HepG2 (cell line): ENCODE results near the gene ANKZF1. TPM values are rescaled to one million over a fixed set of nuclear protein-coding genes. Genes with fewer than 3 reads are reported as not detected.

Experiments
- HNF4A ChIP-seq: sonication (generic); formaldehyde crosslinking; IDR thresholded peaks from 2 replicates; pipeline ENCODE4 v1.4.0; 2020; ENCODE audit warnings: missing genetic modification reagents
- NFYB ChIP-seq: sonication (generic); formaldehyde crosslinking; IDR thresholded peaks from 2 replicates; pipeline ENCODE4 v1.4.0; 2020; ENCODE audit warnings: missing genetic modification reagents
- RAD21 ChIP-seq: fragments of 450-650 bp; formaldehyde crosslinking; IDR thresholded peaks from 2 replicates; pipeline ENCODE4 v1.5.0; 2020; ENCODE audit warnings: mild to moderate bottlenecking
- SETDB1 ChIP-seq: sonication (generic); formaldehyde crosslinking; IDR thresholded peaks from 2 replicates; pipeline ENCODE4 v1.5.1; 2020; ENCODE audit warnings: missing genetic modification reagents, mild to moderate bottlenecking, borderline replicate concordance
- ZNF501 ChIP-seq: sonication (generic); formaldehyde crosslinking; IDR thresholded peaks from 2 replicates; pipeline ENCODE4 v1.5.1; 2020; ENCODE audit warnings: mild to moderate bottlenecking, moderate library complexity, missing genetic modification reagents
- ZNF572 ChIP-seq: sonication (generic); formaldehyde crosslinking; IDR thresholded peaks from 2 replicates; pipeline ENCODE4 v1.5.1; 2020; ENCODE audit warnings: mild to moderate bottlenecking, missing genetic modification reagents
- polyA plus RNA-seq, 8 experiments: library from polyadenylated mRNA; depleted of rRNA in 3 of 8; stranded (reverse) in 7 of 8; unstranded in 1 of 8; fragments of >200 nt; fragmentation: Illumina TruSeq in 4 of 8; extraction: Trizol in 4 of 8; gene quantifications; 2 replicates each; pipeline versions ENCODE4 v1.2.1 to v1.2.3, GENCODE V29; 2011 to 2016; ENCODE audit warnings: low read depth in 4 of 8, missing spikeins in 1 of 8, mixed read lengths in 1 of 8; ENCODE audit not compliant: insufficient read depth in 1 of 8
- total RNA-seq, 5 experiments: library from RNA; depleted of rRNA; stranded (reverse); fragments of >200 nt; fragmentation: Illumina TruSeq; extraction: Trizol; gene quantifications; 2 replicates each; pipeline ENCODE4 v1.2.3, GENCODE V29; 2016; ENCODE audit warnings: low read depth in 1 of 5
- TF ChIP-seq, protein P1 (sequence below): sonication (generic); formaldehyde crosslinking; conservative IDR thresholded peaks from 2 replicates; pipeline ENCODE4 v1.4.0; 2020; ENCODE audit warnings: mild to moderate bottlenecking, missing genetic modification reagents, moderate library complexity
- TF ChIP-seq, protein P2 (sequence below): sonication (generic); formaldehyde crosslinking; IDR thresholded peaks from 2 replicates; pipeline ENCODE4 v1.5.1; 2020; ENCODE audit warnings: mild to moderate bottlenecking, moderate library complexity, missing genetic modification reagents
- TF ChIP-seq, protein P3 (sequence below): sonication (generic); formaldehyde crosslinking; IDR thresholded peaks from 2 replicates; pipeline ENCODE4 v1.4.0; 2020; ENCODE audit warnings: missing genetic modification reagents
- TF ChIP-seq, protein P4 (sequence below): IDR thresholded peaks from 2 replicates; pipeline ENCODE4 v1.4.0; 2020; ENCODE audit warnings: mild to moderate bottlenecking, missing genetic modification reagents
- TF ChIP-seq, protein P5 (sequence below): sonication (generic); formaldehyde crosslinking; IDR thresholded peaks from 2 replicates; pipeline ENCODE4 v1.4.0; 2020; ENCODE audit warnings: missing genetic modification reagents, borderline replicate concordance

Gene ANKZF1
- total and polyA plus RNA-seq, 2 of the 13 experiments (the other 11 are each of a cell fraction or from before 2014, with no cell fraction given): 25.3 to 128 TPM

DNA sequence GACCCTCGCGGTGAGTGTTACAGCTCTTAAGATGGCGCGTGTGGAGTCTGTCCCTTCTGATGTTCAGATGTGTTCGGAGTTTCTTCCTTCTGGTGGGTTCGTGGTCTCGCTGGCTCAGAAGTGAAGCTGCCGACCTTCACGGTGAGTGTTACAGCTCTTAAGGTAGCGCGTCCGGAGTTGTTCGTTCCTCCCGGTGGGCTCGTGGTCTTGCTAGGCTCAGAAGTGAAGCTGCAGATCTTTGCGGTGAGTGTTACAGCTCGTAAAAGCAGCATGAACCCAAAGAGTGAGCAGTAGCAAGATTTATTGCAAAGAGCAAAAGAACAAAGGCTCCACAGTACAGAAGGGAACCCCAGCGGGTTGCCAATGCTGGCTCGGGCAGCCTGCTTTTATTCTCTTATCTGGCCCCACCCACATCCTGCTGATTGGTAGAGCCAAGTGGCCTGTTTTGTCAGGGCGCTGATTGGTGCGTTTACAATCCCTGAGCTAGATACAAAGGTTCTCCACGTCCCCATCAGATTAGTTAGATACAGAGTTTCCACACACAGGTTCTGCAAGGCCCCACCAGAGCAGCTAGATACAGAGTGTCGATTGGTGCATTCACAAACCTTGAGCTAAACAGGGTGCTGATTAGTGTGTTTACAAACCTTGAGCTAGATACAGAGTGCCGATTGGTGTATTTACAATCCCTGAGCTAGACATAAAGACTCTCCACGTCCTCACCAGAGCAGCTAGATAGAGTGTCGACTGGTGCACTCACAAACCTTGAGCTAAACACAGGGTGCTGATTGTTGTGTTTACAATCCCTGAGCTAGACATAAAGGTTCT, 28.9 kb upstream of the ANKZF1 start (continued):
- TF ChIP-seq, protein P1, sequence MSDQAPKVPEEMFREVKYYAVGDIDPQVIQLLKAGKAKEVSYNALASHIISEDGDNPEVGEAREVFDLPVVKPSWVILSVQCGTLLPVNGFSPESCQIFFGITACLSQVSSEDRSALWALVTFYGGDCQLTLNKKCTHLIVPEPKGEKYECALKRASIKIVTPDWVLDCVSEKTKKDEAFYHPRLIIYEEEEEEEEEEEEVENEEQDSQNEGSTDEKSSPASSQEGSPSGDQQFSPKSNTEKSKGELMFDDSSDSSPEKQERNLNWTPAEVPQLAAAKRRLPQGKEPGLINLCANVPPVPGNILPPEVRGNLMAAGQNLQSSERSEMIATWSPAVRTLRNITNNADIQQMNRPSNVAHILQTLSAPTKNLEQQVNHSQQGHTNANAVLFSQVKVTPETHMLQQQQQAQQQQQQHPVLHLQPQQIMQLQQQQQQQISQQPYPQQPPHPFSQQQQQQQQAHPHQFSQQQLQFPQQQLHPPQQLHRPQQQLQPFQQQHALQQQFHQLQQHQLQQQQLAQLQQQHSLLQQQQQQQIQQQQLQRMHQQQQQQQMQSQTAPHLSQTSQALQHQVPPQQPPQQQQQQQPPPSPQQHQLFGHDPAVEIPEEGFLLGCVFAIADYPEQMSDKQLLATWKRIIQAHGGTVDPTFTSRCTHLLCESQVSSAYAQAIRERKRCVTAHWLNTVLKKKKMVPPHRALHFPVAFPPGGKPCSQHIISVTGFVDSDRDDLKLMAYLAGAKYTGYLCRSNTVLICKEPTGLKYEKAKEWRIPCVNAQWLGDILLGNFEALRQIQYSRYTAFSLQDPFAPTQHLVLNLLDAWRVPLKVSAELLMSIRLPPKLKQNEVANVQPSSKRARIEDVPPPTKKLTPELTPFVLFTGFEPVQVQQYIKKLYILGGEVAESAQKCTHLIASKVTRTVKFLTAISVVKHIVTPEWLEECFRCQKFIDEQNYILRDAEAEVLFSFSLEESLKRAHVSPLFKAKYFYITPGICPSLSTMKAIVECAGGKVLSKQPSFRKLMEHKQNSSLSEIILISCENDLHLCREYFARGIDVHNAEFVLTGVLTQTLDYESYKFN (CRISPR knock-in tag): peak; percentile 26; the same call in 1 of the 2 replicates
- TF ChIP-seq, protein P2, sequence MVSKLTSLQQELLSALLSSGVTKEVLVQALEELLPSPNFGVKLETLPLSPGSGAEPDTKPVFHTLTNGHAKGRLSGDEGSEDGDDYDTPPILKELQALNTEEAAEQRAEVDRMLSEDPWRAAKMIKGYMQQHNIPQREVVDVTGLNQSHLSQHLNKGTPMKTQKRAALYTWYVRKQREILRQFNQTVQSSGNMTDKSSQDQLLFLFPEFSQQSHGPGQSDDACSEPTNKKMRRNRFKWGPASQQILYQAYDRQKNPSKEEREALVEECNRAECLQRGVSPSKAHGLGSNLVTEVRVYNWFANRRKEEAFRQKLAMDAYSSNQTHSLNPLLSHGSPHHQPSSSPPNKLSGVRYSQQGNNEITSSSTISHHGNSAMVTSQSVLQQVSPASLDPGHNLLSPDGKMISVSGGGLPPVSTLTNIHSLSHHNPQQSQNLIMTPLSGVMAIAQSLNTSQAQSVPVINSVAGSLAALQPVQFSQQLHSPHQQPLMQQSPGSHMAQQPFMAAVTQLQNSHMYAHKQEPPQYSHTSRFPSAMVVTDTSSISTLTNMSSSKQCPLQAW (CRISPR knock-in tag): peak; percentile 39; the same call in 1 of the 2 replicates
- TF ChIP-seq ZNF572 (CRISPR knock-in tag) (0 out of 2 replicates have a peak, but pooled peaks have one; percentile 24), NFYB (peak; percentile 84), ZNF501 (peak; percentile 30; the same call in 1 of the 2 replicates), SETDB1 (CRISPR knock-in tag) (peak; percentile 81), HNF4A (CRISPR knock-in tag) (peak; percentile 9; the same call in 1 of the 2 replicates), RAD21 (CRISPR knock-in tag) (peak; percentile 42; the same call in 1 of the 2 replicates)
- TF ChIP-seq, protein P3, sequence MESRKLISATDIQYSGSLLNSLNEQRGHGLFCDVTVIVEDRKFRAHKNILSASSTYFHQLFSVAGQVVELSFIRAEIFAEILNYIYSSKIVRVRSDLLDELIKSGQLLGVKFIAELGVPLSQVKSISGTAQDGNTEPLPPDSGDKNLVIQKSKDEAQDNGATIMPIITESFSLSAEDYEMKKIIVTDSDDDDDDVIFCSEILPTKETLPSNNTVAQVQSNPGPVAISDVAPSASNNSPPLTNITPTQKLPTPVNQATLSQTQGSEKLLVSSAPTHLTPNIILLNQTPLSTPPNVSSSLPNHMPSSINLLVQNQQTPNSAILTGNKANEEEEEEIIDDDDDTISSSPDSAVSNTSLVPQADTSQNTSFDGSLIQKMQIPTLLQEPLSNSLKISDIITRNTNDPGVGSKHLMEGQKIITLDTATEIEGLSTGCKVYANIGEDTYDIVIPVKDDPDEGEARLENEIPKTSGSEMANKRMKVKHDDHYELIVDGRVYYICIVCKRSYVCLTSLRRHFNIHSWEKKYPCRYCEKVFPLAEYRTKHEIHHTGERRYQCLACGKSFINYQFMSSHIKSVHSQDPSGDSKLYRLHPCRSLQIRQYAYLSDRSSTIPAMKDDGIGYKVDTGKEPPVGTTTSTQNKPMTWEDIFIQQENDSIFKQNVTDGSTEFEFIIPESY (CRISPR knock-in tag): peak; percentile 73
- TF ChIP-seq, protein P4, sequence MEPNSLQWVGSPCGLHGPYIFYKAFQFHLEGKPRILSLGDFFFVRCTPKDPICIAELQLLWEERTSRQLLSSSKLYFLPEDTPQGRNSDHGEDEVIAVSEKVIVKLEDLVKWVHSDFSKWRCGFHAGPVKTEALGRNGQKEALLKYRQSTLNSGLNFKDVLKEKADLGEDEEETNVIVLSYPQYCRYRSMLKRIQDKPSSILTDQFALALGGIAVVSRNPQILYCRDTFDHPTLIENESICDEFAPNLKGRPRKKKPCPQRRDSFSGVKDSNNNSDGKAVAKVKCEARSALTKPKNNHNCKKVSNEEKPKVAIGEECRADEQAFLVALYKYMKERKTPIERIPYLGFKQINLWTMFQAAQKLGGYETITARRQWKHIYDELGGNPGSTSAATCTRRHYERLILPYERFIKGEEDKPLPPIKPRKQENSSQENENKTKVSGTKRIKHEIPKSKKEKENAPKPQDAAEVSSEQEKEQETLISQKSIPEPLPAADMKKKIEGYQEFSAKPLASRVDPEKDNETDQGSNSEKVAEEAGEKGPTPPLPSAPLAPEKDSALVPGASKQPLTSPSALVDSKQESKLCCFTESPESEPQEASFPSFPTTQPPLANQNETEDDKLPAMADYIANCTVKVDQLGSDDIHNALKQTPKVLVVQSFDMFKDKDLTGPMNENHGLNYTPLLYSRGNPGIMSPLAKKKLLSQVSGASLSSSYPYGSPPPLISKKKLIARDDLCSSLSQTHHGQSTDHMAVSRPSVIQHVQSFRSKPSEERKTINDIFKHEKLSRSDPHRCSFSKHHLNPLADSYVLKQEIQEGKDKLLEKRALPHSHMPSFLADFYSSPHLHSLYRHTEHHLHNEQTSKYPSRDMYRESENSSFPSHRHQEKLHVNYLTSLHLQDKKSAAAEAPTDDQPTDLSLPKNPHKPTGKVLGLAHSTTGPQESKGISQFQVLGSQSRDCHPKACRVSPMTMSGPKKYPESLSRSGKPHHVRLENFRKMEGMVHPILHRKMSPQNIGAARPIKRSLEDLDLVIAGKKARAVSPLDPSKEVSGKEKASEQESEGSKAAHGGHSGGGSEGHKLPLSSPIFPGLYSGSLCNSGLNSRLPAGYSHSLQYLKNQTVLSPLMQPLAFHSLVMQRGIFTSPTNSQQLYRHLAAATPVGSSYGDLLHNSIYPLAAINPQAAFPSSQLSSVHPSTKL (CRISPR knock-in tag): peak; percentile 48
- TF ChIP-seq, protein P5, sequence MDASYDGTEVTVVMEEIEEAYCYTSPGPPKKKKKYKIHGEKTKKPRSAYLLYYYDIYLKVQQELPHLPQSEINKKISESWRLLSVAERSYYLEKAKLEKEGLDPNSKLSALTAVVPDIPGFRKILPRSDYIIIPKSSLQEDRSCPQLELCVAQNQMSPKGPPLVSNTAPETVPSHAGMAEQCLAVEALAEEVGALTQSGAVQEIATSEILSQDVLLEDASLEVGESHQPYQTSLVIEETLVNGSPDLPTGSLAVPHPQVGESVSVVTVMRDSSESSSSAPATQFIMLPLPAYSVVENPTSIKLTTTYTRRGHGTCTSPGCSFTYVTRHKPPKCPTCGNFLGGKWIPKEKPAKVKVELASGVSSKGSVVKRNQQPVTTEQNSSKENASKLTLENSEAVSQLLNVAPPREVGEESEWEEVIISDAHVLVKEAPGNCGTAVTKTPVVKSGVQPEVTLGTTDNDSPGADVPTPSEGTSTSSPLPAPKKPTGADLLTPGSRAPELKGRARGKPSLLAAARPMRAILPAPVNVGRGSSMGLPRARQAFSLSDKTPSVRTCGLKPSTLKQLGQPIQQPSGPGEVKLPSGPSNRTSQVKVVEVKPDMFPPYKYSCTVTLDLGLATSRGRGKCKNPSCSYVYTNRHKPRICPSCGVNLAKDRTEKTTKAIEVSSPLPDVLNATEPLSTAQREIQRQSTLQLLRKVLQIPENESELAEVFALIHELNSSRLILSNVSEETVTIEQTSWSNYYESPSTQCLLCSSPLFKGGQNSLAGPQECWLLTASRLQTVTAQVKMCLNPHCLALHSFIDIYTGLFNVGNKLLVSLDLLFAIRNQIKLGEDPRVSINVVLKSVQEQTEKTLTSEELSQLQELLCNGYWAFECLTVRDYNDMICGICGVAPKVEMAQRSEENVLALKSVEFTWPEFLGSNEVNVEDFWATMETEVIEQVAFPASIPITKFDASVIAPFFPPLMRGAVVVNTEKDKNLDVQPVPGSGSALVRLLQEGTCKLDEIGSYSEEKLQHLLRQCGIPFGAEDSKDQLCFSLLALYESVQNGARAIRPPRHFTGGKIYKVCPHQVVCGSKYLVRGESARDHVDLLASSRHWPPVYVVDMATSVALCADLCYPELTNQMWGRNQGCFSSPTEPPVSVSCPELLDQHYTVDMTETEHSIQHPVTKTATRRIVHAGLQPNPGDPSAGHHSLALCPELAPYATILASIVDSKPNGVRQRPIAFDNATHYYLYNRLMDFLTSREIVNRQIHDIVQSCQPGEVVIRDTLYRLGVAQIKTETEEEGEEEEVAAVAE: peak; percentile 93
